ENCODE measurements around the gene CACNA2D1.

GRCh38 chr7:82226191-82226590, 217.4 kb downstream of the CACNA2D1 start:
- no peak for TF ChIP-seq POLR2A (IDR thresholded peaks at IDR 0.05)
- no peak for TF ChIP-seq CTCF (IDR thresholded peaks at IDR 0.05)
